Umbilical cord (tissue), 2 donors: ENCODE results near the gene CPTP. TPM values are rescaled to one million over a fixed set of nuclear protein-coding genes. Genes with fewer than 3 reads are reported as not detected.

Experiments used
- DNase-seq: peaks from one replicate; pipeline ENCODE4 v3.0.0-alpha.2; 2015; ENCODE audit warnings: low spot score
- total RNA-seq: library from RNA; depleted of rRNA; stranded (reverse); fragments of >200 nt; gene quantifications from one replicate; pipeline ENCODE4 v1.2.3, GENCODE V29; 2014; ENCODE audit warnings: low replicate concordance; ENCODE audit not compliant: insufficient read depth

CPTP gene
- total RNA-seq, 1 donor from 2014 or later = 3.4 TPM

DNA sequence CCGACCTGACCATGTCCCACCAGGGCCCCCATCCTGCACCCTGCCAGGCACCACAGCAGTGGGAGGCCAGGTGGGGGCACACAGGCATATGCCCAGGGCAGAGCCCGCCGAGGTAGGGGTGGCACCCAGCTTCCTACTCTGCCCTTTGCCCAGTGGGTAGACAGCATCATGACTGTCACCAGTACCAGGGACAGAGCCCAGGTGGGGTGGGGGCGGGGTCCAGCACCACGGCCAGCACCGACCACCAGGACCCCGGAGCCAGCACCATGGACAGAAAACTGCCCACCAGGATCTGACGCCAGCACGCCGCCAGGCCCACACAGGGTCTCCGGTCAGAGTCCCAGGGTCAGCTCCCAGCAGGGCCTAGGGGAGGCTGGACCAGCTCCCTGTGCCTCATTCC is 10.2 kb downstream of the CPTP start:
- DNase-seq = no peak

DNA sequence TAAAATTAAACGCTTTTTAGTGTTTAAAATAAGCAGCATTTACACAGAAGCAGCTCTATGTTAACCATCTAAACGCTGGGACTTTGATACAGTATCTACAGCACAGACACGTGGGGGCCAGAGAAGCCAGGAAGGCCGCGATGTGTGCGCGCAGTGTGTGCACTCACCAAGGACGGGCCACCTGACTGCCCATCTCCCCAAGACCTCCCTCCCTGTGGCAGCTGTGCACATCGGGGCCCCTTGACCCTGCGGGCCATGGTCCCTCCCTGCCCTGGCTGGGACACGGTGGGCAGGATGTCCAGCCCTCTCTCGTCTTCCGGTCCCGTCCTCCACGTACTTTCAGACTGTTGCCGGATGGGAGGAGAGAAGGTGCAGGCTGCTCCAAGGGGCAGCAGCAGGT is 10.7 kb downstream of the CPTP start:
- no peak for DNase-seq

DNA sequence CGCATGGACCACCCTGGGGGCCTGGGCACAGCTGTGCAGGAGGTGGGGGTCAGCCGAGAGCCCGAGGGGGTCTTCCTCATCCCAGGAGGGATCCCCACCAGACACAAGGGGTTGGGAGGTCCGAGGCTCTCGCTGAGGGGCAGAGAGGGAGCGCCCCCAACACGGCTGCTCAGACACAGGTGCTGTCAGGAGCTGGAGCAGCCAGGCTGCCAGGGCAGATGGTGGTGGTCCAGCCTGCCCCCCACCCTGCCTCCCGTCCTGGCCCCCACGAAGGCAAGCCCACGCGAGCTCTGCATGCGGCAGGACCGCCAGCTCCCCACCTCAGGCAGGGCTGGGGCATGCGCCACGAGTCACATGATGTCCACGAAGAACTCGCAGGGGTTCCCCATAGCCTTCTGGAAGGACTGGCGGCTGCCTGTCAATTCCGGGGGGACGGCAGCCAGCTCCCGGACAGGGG is 11.2 kb downstream of the CPTP start:
- no peak for DNase-seq

DNA sequence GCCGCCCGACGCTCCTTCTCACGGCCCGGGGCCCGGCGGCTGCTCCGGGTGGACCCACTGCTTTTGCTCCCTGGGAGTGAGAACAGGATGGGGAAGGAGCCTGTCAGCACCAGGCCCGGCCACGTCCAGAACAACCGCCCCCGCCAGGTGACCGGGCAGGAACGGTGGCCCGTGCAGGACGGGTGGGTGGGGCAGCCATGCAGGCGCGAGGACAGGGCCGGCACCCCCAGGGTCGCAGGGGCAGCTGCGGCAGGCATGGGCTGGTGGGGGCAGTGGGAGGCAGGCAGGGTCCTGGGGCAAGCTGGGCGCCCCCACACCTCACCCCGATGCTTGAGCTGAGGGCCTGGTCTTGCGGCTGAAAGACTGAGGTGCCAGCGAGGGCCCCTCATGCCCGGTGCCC is 11.8 kb downstream of the CPTP start:
- DNase-seq = no peak

DNA sequence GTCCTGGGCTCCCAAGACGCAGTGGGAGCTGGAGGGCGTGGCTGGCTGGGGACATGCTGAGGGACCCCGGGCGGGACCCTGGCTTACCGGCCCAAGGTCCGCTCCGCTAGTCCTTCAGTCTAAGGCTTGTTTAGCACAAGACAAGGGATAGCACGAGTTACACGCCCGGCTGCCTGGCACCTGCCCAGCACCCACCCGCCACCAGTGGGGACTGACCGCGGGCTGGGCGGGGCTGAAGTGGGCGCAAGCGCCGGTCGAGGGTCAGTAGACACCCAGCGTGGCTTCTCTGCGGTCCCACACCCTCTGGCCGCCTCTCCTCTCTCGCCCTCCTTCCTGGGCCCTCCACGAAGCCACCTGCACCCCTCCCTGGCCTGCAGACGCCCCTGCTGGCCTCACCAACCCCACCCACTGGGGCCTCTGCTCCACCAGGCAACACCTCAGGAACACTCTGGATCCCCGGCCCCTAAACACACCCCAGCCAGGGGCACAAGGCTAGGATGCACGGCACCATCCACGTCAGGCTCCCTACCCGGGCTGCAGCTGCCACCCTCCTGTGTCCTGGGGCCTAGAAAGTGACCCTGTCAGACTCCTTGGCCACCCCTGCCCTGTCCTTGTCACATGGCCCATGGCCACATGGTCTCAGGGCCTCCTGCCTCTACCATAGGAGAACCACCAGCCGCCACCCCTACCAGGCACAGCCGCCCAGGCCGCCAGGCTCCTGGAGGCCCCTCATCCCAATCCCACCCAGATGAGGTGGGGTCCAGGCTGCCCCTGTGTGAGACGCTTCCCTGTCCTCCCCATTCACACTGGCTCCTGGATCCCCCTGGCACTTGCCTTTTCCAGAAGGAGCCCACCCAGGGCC is 12.6 kb downstream of the CPTP start:
- DNase-seq = no peak

DNA sequence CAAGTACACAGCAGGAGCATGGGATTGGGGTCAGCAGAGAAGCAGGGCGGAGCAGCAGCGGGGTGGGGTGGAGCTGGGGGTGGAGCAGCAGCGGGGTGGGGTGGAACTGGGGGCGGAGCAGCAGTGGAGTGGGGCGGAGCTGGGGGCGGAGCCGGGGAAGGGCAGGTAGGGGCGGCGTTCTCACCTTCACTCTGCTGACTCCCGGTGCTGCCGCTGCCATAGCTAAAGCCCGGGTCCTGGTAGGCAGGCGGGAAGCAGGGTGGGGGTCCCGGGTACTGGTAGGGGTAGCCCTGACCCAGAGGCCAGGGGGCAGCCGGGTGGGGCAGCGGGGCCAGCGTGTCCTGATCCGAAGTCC is 13.2 kb downstream of the CPTP start:
- no peak for DNase-seq

DNA sequence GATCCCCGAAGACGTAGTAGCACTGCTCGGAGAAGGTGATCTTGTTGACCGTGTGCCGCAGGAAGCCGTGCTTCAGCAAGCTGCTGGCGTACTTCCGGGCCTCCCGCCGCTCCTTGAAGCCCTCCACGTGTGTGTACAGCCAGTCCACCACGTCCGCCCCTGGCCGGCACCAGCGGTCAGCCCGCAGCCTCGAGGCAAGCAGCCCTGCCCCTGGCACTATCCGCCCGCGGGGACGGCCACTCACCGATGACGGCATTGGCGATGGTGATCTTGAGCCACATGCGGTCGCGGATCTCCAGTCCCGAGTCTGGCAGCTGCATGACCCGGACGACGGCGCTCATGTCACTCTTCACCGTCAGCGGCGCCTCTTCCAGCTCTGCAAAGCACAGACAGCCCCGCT is 13.7 kb downstream of the CPTP start:
- no peak for DNase-seq

DNA sequence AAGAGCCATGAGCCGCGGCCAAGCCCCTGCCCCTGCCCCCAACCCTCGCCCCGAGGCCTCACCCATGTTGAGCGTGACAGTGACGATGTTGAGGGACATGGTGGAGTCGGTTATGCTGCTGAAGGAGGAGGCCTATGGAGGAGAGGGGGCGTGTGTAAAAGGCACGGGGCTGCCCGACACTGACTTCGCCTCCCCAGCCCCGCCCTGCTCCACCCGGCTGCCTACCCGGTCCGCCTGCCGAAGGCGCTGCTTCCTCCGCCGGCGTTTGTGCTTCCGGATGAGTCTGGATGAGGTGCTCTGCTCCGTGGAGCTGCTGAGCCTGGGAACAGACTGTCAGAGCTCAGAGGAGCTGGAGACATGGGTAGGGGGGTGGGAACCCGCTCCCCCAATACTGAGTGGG is 15.6 kb downstream of the CPTP start:
- DNase-seq = no peak

DNA sequence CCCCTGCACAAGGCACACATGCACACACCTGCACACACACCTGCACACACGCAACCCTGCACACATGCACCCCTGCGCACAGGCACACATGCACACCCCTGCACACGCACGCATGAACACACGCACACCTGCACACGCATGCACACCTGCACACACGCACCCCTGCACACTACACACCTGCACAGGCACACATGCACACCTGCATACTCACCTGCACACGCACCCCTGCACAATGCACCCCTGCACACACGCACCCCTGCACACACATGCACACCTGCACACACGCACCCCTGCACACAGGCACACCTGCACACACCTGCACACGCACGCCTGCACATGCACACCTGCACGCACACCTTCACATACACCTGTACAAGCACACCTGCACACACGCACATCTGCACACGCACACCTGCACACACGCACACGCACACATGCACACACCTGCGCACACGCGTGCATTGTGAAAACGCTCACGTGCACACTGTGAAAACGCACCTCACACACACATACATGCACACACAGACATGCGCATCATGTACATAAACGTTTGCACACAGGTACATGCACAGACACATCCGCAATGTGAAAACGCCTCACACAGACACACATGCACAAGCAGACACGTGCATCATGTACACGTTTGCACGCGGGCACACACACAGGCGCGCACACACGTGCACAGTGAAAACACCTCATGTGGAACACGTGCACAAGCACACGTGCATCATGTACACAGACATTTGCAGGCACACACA is 16.4 kb downstream of the CPTP start:
- no peak for DNase-seq

DNA sequence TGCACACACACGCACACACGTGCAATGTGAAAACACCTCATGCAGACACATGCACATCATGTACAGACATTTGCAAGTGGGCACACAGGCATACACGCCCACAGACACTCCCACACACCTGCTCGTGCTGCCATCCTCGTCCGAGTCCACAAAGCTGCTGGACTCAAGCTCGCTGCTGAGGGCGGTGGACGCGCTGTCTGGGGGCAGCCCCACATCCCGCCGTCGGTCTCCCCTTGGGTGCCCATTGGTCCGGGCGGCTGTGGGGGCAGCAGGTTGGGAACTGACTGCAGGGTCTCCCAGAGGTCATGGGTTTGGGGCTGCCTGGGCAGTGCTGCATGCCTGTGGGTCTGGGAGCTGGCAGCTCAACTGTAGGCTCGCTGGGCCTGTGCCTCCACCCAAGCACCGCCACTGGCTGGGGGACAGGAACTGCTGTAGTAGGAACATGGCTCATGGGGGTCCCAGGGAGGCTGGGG is 17.0 kb downstream of the CPTP start:
- no peak for DNase-seq

DNA sequence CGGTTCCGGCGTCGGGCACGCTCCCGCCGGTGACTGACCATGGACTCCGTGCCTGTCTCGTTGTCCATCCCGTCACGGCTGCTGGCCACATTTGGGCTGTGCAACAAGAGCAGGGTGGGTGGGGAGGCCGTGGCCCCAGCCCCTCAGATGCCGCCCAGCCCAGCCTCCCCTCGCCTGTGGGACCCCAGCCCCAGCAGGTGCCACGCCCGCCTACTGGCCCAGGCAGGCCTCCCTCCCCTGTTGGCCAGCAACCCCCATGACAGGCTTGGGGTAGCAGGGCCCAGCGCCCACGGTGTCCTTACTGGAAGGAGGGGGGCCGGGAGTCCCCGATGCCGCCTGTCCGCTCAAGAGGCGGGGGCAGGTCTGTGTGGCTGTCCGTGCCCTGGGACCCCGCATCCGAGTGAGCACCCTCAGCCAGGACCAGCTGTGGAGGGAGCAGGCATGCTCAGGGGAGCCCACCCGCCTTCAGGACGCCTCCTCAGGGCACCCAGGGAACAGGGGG is 17.5 kb downstream of the CPTP start:
- no peak for DNase-seq

DNA sequence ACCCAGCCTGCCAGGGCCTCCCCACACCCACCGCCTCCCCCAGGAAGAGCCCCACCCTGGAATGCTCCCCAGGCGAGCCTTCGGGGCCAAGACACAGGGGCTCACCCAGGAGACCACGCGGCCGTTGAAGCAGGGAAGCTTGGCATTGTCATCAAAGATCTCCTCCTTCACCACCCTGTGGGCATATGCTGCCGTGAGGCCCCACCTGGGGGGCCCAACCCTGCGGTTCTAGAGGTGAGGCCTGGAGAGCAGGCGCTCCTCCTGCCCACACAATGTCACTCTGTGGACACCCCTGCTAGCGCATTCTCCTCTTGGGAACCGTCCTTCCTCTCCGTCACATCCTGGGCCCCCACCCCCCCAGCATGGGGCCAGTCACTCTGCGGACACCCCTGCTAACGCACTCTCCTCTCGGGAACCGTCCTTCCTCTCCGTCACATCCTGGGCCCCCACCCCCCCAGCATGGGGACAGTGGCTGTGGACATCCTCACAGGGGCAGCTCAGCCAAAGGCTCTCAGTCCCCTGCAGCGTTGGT is 18.0 kb downstream of the CPTP start:
- no peak for DNase-seq

DNA sequence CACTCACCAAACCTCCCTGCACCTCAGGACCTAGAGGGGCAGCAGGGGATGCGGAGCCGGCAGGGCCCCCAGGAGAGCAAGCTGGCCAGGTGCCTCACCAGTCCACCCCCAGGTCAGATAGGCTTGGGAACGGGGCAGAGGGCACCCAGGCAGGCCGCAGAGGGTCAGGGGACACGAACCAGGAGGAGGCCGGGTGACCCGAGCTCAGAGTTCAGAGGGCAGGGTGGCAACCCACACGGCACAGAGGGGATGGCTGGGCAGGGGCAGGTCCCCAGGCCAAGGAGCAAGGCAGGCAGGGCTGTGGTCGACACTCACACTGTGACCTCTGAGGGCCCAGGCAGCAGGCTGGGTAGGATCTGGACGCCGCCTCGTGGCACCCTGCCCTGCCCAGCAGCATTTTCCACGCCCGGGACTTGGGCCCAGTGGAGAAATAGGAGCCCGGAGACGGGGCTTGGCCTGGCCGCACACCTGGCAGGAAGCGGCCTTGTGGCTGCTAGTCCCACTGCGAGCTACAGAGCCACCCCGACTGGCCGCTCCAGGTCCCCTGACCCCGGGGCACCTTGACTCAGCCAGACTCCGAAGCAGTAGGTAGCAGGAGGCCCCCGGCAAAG is 19.3 kb downstream of the CPTP start:
- no peak for DNase-seq

DNA sequence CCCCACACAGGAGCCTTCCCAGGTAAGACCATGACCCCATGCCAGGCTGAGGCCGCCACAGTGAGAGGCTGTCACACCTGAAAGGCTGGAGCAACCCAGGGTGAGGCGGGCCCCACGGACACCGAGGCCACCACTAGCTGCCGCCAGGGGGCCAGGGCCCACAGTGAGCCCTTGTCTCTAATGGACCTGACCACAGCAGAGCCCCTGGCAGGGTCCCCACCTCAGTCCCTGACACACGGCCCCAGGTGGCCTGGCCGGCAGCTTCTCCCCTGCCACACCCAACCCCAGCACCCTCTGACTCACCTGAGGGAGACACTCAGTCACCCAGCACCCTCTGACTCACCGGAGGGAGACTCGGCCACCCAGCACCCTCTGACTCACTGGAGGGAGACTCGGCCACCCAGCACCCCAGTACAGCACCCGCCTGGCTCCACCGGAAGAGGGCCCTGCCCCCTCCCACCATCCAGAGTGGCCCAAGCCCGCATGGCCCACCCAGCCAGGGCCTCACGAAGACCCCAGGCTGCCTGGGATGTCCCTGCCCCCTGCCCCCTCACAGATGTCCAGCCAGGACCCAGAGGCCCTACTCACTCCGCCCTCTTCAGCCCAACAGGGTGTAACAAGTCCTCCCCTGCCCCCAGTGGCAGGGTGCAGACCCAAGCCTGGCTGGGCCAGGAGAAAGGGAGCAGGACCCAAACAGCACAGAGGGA is 20.2 kb downstream of the CPTP start:
- DNase-seq = no peak

DNA sequence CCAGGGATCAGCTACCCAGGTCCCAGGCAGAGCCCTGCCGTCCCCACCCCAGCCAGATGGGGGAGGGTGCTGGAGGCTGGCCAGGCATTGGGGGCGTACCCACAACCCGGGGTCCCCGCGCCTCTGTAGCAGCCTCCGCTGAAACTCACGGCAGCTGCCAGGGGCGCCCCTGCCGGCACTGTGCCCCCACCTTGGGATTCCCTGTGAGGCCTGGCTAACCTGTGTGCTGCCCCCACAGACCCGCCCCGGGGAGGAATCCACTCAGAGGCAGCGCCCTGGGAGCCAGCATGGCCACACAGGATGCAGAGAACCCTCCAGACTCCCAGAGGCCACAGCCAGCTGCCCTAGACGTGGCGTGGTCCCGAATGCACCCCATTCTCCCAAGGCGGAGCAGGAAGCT is 20.8 kb downstream of the CPTP start:
- no peak for DNase-seq

DNA sequence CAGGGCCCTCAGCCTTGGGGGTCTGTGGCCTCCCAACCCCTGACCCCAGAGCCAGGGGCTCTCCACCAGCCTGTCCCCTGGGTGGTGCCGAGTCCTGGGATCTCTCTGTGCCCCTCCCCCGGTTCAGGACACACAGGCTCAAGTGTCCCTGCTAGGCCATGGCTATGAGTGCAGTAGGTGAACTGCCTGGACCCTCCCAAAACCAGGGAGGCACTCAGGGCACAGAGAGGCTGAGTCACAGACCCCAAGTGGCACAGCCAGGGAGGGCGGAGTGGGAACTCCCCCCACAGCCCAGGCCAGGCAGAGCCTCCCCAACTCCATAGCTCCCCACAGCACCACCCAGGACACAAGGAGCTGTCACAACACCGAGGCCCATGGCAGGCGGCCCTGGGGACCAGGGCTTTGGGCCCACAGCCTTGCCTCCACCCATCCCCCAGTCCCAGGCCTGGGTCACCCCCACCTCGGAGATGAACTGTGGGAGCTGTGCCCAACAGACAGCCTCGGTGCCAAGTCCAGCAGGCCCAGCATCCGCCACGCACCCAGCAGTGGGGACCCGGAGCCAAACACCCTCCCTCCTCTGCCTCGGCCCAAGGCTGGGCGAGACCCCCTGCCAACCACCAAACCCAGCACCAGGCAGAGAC is 21.4 kb downstream of the CPTP start:
- DNase-seq = no peak

DNA sequence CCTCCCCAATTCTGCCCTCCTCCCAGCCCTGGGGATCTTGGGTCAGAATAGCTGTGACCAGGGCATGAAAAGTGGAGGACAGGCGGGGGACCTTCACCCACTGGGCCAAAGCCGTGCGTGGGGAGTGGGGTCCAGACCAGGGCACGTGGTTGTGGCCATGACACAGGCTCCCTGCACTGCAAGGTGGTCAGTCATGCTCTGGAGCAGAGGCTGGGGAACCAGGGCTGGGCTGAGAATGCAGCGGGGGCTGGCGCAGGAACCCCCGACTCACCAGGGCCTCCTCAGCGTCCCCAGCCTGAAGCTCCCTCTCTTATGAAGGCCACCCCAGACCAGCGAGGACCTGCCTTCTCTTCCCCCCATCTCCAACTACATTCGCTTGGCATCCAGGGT is 21.9 kb downstream of the CPTP start:
- DNase-seq = no peak

DNA sequence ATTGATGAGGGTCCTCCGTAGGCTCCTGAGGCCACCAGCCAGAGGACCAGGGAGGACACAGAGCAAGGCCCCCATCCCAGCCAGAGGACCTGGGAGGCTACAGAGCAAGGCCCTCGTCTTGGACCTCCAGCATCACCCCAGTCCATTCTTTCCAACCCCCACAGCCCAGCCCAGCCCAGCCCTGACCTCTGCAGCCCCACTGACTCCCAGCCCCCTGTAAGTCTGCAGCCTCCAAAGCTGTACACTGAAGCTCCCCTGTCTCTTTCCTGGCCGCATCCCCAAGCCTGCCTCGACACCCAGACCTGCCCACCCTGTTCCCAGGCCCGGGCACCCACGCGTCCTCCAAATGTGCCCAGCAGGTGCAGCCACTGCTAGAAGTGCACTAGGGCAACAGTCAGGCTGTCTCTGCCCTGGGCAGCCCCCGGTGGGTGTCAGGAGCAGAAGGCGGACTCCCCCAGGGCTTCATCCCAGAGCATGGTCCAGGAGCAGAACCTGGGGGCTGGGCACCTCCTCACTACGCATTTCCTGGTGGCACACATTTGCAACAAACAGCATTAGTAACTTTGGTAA is 22.5 kb downstream of the CPTP start:
- DNase-seq = no peak

DNA sequence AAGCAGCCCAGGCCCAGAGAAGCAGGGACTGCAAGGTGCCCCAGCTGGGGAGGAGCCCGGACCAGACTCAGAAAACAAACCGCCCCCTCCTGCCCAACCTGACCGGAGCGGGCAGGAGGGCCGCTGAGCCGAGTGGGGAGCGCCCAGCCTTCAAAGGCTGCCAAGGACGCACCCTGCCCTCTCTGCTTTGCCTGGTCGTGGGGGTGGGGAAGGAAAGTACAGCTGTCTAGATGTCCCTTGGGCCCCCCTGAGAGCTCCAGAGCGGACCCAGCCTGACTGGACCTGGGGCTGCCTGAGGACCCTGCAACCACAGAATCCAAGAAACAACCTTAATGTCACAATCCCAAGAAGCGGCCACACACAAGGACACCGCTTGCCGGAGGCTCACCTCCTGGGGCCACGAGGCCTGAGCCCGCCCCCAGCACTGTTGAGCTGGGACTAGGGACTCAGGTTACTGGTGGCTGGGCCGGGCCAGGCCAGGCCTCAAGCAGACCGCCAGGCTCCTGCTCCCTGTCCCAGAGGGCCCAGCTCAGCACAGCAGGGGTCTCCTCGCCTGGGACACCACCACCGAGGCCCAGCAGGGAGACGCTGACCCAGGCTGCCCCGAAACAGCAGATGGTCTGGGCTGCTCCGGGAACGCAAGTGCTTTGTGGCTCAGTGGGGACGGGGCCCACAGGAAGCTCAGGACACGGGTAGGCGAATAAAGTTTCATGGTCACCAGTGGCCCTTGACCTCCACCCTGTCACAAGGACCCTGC is 23.2 kb downstream of the CPTP start:
- no peak for DNase-seq
